Left renal pelvis (tissue), 4 donors: ENCODE measurements around the gene ELOVL5. TPM values are rescaled to one million over a fixed set of nuclear protein-coding genes. Genes with fewer than 3 reads are reported as not detected.
"Not testable (repeated sequence)": the region's sequence is repeated elsewhere in the genome, so short reads cannot be mapped to it uniquely, and the experiment has no call there.

ENCODE experiments used
- DNase-seq, 4 donors: peaks; one replicate each; pipeline ENCODE4 v3.0.0-alpha.2; 2013; ENCODE audit warnings: low read depth in 4 of 4, low spot score in 3 of 4
- polyA plus RNA-seq, 4 donors: library from polyadenylated mRNA; unstranded; fragments of 120-200 nt; gene quantifications; one replicate each; pipeline ENCODE4 v1.2.1, GENCODE V29; 2013; ENCODE audit not compliant: insufficient read length in 4 of 4

ELOVL5 gene
- polyA plus RNA-seq = 10 to 100 TPM; 73.9 to 95.5 (median 84.3) TPM

GRCh38 chr6:53348371-53349208 lies at the start of gene ELOVL5:
ELOVL5 (minus strand) TSS chr6:53348950; CDS start chr6:53295699, 53,251 bp downstream.
- peak; percentile 91 to 95 (median 94) for DNase-seq

- no peak for DNase-seq
Measured at GRCh38 chr6:53397283-53397682, 48.5 kb upstream of the ELOVL5 start.

- no peak for DNase-seq
Measured at GRCh38 chr6:53395986-53396385, 47.2 kb upstream of the ELOVL5 start.

GRCh38 chr6:53394704-53395103 lies 46.0 kb upstream of the ELOVL5 start:
- no peak for DNase-seq

- DNase-seq = no peak
Measured at GRCh38 chr6:53391170-53391569, 42.4 kb upstream of the ELOVL5 start.

GRCh38 chr6:53390010-53390409 lies 41.3 kb upstream of the ELOVL5 start:
- no peak for DNase-seq

- not testable (repeated sequence) for DNase-seq
Measured at GRCh38 chr6:53388615-53389014, 39.9 kb upstream of the ELOVL5 start.

GRCh38 chr6:53382421-53382820 lies 33.7 kb upstream of the ELOVL5 start:
- DNase-seq = no peak

GRCh38 chr6:53378208-53378607 lies 29.5 kb upstream of the ELOVL5 start:
- DNase-seq = no peak

- no peak for DNase-seq
Measured at GRCh38 chr6:53377793-53378192, 29.0 kb upstream of the ELOVL5 start.

- no peak for DNase-seq
Measured at GRCh38 chr6:53377289-53377688, 28.5 kb upstream of the ELOVL5 start.

GRCh38 chr6:53376661-53377226 lies 28.0 kb upstream of the ELOVL5 start:
- no peak for DNase-seq

GRCh38 chr6:53375847-53376246 lies 27.1 kb upstream of the ELOVL5 start:
- DNase-seq = no peak

- no peak for DNase-seq
Measured at GRCh38 chr6:53373638-53374037, 24.9 kb upstream of the ELOVL5 start.

GRCh38 chr6:53369876-53370515 lies 21.2 kb upstream of the ELOVL5 start:
- no peak for DNase-seq

GRCh38 chr6:53369051-53369450 lies 20.3 kb upstream of the ELOVL5 start:
- DNase-seq = no peak

GRCh38 chr6:53366128-53366641 lies 17.4 kb upstream of the ELOVL5 start:
- no peak for DNase-seq

- DNase-seq = no peak
Measured at GRCh38 chr6:53363341-53364079, 14.8 kb upstream of the ELOVL5 start.

- no peak for DNase-seq
Measured at GRCh38 chr6:53361549-53362031, 12.8 kb upstream of the ELOVL5 start.

- no peak for DNase-seq
Measured at GRCh38 chr6:53360093-53360912, 11.6 kb upstream of the ELOVL5 start.
